ENCODE data around the gene NOS1AP.

Gene NOS1AP

GRCh38 chr1:162265983-162266382, 196.5 kb downstream of the NOS1AP start:
- DNase-seq, result no peak

- DNase-seq, result no peak
These were observed 200.7 kb downstream of the NOS1AP start for GRCh38 chr1:162270016-162270770.

GRCh38 chr1:162271972-162272371, 202.5 kb downstream of the NOS1AP start:
- DNase-seq, result no peak

GRCh38 chr1:162272419-162272818, 202.9 kb downstream of the NOS1AP start:
- DNase-seq, result no peak

- no peak for DNase-seq
These were observed 206.2 kb downstream of the NOS1AP start for GRCh38 chr1:162275622-162276175.

GRCh38 chr1:162276493-162276892, 207.0 kb downstream of the NOS1AP start:
- peak; percentile 24 to 75 for DNase-seq

GRCh38 chr1:162279136-162279498, 209.6 kb downstream of the NOS1AP start:
- no peak for DNase-seq

- DNase-seq, result no peak
These were observed 211.9 kb downstream of the NOS1AP start for GRCh38 chr1:162281426-162281825.

GRCh38 chr1:162283657-162284056, 214.2 kb downstream of the NOS1AP start:
- no peak for DNase-seq

GRCh38 chr1:162284206-162284955, 214.9 kb downstream of the NOS1AP start:
- DNase-seq, result no peak

- DNase-seq, result no peak
These were observed 215.7 kb downstream of the NOS1AP start for GRCh38 chr1:162285149-162285561.

GRCh38 chr1:162291000-162291399, 221.5 kb downstream of the NOS1AP start:
- DNase-seq, result no peak

- DNase-seq, result no peak
These were observed 222.9 kb downstream of the NOS1AP start for GRCh38 chr1:162292422-162292849.

GRCh38 chr1:162293073-162293692, 223.7 kb downstream of the NOS1AP start:
- no peak for DNase-seq

- DNase-seq, result no peak
These were observed 224.5 kb downstream of the NOS1AP start for GRCh38 chr1:162294015-162294414.

GRCh38 chr1:162297208-162297607, 227.7 kb downstream of the NOS1AP start:
- DNase-seq, result no peak

- peak in 1 of 2 donors; percentile 38 for DNase-seq
These were observed 228.8 kb downstream of the NOS1AP start for GRCh38 chr1:162298266-162298665.

GRCh38 chr1:162299018-162299417, 229.5 kb downstream of the NOS1AP start:
- DNase-seq, result no peak

- no peak for DNase-seq
These were observed 230.8 kb downstream of the NOS1AP start for GRCh38 chr1:162300057-162300917.

- DNase-seq, result no peak
These were observed 232.2 kb downstream of the NOS1AP start for GRCh38 chr1:162301696-162302095.

- peak; percentile 66 to 81 for DNase-seq
These were observed 233.0 kb downstream of the NOS1AP start for GRCh38 chr1:162302306-162303003.

GRCh38 chr1:162303004-162303344, 233.5 kb downstream of the NOS1AP start:
- no peak for DNase-seq

Data from inflammatory macrophage treated with lipopolysaccharide for 1 hour (primary cell).